ENCODE data around the gene ZFR2. TPM values are rescaled to one million over a fixed set of nuclear protein-coding genes. Genes with fewer than 3 reads are reported as not detected.

The ZFR2 gene
- total RNA-seq, 1 experiment from 2014 or later: not detected

DNA sequence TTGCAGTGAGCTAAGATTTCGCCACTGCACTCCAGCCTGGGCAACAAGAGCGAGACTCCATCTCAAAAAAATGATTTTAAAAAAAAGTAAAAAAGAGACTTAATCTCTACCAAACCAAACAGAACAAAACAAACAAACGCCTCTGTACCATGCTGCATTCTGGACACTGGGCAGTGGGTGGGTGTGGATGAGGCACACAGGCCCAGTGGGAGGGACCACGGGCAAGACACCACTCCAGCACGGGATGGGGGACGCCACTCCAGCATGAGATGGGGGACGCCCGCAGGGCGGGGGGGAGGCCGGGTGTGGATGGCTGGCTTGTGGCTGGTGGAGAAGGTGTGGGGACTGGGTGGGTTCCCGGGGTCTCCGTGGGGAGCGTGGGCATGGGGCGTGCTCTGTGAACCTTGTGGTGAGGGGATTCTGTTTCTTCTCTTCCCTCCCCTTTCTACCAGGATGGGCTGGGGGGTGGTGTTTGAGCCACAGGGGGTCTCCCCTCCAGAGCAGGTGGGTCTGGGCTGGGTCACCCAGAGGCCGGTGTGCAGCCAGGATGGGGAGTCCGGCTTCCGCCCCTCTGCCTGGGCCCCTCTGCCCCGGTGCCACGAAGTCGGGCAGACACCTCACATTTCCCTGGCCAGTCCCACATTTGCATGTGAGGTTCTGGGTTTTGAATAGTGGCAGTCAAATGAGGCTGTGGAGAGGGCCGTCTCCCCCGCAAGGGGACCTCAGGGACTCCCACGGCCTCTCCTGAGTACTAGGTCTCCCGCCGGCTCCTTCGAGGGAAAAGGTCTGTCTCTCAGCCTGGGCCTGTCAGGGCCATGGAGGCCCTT is 58.7 kb downstream of the ZFR2 start:
- Histone ChIP-seq H3K27me3 (replicated peaks) (peaks cover 22% of the 10 kb centered on the region), H3K4me1 (replicated peaks) (no peaks in the 10 kb centered on the region)

GRCh38 chr19:3808420-3809143 is 60.3 kb downstream of the ZFR2 start:
- no peak for DNase-seq (ENCODE audit: low read depth in 1 of 2, low spot score in 2 of 2)
- no peaks in the 10 kb centered on the region for H3K36me3 ChIP-seq
- H3K27me3 ChIP-seq (replicated peaks): peaks cover 17% of the 10 kb centered on the region
- H3K9me3 ChIP-seq (replicated peaks): no peaks in the 10 kb centered on the region
- H3K4me3 ChIP-seq: no peak overlapping the region
- no peak overlapping the region for H3K27ac ChIP-seq
- H3K4me1 ChIP-seq (replicated peaks): no peaks in the 10 kb centered on the region

More for the DNA sequence above, 58.7 kb downstream of the ZFR2 start:
- Histone ChIP-seq H3K4me3 (no peak overlapping the region), H3K36me3 (no peaks in the 10 kb centered on the region), H3K9me3 (replicated peaks) (no peaks in the 10 kb centered on the region), H3K27ac (no peak overlapping the region)
- DNase-seq (ENCODE audit: low read depth in 1 of 2, low spot score in 2 of 2): no peak

GRCh38 chr19:3807574-3808354 is 61.1 kb downstream of the ZFR2 start:
- H3K36me3 ChIP-seq: no peaks in the 10 kb centered on the region
- H3K4me3 ChIP-seq: no peak overlapping the region
- no peaks in the 10 kb centered on the region for H3K9me3 ChIP-seq (replicated peaks)
- H3K4me1 ChIP-seq (replicated peaks): no peaks in the 10 kb centered on the region
- no peak for DNase-seq (ENCODE audit: low read depth in 1 of 2, low spot score in 2 of 2)
- H3K27me3 ChIP-seq (replicated peaks): peaks cover 17% of the 10 kb centered on the region
- no peak overlapping the region for H3K27ac ChIP-seq

DNA sequence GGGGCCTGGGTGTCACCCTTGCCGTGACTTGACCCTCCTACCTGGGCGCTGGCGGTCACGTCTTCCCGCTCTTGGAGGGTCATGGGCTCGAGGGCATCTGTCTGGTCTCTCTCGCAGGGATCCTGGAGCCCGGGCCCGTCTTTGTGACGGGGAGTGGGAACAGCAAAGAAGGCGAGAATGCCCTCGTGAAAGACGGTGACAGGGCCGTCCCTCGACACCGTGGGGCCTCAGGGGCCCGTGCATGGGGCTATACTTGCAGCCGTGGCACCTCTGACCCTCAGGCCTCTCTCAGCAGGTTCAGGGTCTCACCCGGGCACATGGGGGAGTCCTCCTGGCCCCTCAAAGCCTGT is 61.7 kb downstream of the ZFR2 start:
- H3K4me1 ChIP-seq (replicated peaks): no peaks in the 10 kb centered on the region
- H3K4me3 ChIP-seq: no peak overlapping the region
- H3K27me3 ChIP-seq (replicated peaks): peaks cover 18% of the 10 kb centered on the region
- H3K36me3 ChIP-seq: no peaks in the 10 kb centered on the region
- DNase-seq (ENCODE audit: low read depth in 1 of 2, low spot score in 2 of 2): no peak
- H3K27ac ChIP-seq: no peak overlapping the region
- no peaks in the 10 kb centered on the region for H3K9me3 ChIP-seq (replicated peaks)

DNA sequence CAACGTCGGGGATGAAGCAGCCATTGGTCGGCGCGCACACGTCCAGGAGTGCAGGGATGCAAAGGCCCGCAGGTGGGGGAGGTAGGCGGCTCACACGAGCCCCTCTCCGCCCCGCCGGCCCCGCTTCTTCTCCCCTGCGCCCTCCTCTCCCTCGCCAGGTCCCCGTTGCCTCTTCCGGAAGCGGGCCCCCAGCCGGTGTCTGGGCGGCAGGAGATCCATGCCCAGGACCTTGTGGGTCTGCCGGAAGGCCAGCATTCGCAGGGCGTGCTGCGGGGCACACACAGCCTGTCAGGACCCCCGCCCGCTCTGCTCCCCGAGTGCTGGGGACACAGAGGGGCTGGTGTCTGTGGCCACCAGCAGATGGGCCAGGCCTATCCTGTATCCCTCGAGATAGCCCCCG is 63.0 kb downstream of the ZFR2 start:
- Histone ChIP-seq H3K36me3 (no peaks in the 10 kb centered on the region), H3K9me3 (replicated peaks) (no peaks in the 10 kb centered on the region), H3K27me3 (replicated peaks) (peaks cover 28% of the 10 kb centered on the region), H3K4me3 (no peak overlapping the region), H3K27ac (no peak overlapping the region), H3K4me1 (replicated peaks) (no peaks in the 10 kb centered on the region)
- DNase-seq (ENCODE audit: low read depth in 1 of 2, low spot score in 2 of 2): no peak

- Histone ChIP-seq H3K9me3 (replicated peaks) (no peaks in the 10 kb centered on the region), H3K27me3 (replicated peaks) (peaks cover 27% of the 10 kb centered on the region), H3K36me3 (no peaks in the 10 kb centered on the region), H3K27ac (no peak overlapping the region), H3K4me1 (replicated peaks) (no peaks in the 10 kb centered on the region), H3K4me3 (no peak overlapping the region)
- DNase-seq (ENCODE audit: low read depth in 1 of 2, low spot score in 2 of 2): no peak
These were observed 64.4 kb downstream of the ZFR2 start for GRCh38 chr19:3804429-3804828.

DNA sequence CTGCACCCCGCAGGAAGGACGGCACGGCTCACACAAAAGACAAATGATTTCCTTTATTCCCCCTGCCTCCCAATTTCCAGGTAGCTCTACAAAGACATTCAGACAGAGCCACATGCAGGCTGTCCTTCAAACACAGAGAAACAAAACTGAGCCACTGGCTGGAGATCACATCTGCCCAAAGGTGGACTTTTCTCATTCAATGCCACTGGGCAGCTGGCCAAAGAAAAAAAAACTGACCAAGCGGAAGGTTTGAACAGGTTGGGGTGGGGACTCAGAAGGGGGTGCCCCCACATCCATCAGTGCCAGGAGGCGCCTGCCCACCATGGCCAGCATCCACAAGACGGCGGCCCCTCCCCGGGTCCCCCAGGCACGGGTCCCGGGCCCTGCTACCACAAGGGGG is 64.9 kb downstream of the ZFR2 start:
- no peaks in the 10 kb centered on the region for H3K36me3 ChIP-seq
- H3K4me1 ChIP-seq (replicated peaks): no peaks in the 10 kb centered on the region
- peaks cover 32% of the 10 kb centered on the region for H3K27me3 ChIP-seq (replicated peaks)
- no peak overlapping the region for H3K27ac ChIP-seq
- H3K4me3 ChIP-seq: no peak overlapping the region
- DNase-seq (ENCODE audit: low read depth in 1 of 2, low spot score in 2 of 2): no peak
- H3K9me3 ChIP-seq (replicated peaks): no peaks in the 10 kb centered on the region

DNA sequence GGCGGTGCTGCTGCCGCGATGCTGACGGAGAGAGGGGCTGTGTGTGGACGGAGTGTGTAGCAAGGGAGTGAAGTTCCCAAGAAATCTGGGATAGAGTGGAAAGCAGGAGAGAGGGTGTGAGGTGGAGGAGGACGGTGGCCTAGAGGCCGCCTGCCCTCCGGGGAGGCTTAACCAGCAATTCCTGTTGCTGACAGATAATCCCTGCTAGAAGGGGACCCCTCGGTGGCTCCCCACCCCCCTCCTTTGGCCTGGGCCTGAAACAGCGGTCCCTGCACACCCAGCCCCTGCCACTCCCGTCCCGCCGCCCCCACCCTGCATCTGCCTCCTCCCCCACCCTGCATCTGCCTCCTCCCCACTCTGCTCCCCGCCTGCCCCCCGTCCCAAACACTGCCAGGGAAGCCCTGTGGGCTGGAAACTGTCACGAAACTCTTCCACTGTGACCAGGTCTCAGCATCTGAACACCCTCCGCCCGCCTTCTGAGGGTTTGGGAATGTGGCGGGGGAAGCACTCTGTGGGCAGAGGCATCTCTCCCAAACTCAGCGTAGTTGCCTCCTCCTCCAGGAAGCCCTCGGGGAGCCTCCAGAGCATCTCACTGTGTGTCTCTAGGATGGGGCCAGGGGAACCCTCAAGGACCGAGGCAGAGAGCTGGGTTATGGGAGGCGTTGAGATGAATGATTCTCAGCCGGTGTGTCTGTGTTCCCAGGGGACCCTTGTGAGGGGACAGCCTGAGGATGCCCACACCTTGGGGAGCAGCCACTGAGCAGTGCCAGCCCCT is 65.5 kb downstream of the ZFR2 start:
- no peaks in the 10 kb centered on the region for H3K9me3 ChIP-seq (replicated peaks)
- no peak overlapping the region for H3K4me3 ChIP-seq
- no peak for DNase-seq (ENCODE audit: low read depth in 1 of 2, low spot score in 2 of 2)
- no peaks in the 10 kb centered on the region for H3K4me1 ChIP-seq (replicated peaks)
- H3K27ac ChIP-seq: no peak overlapping the region
- H3K27me3 ChIP-seq (replicated peaks): peaks cover 32% of the 10 kb centered on the region
- no peaks in the 10 kb centered on the region for H3K36me3 ChIP-seq

DNA sequence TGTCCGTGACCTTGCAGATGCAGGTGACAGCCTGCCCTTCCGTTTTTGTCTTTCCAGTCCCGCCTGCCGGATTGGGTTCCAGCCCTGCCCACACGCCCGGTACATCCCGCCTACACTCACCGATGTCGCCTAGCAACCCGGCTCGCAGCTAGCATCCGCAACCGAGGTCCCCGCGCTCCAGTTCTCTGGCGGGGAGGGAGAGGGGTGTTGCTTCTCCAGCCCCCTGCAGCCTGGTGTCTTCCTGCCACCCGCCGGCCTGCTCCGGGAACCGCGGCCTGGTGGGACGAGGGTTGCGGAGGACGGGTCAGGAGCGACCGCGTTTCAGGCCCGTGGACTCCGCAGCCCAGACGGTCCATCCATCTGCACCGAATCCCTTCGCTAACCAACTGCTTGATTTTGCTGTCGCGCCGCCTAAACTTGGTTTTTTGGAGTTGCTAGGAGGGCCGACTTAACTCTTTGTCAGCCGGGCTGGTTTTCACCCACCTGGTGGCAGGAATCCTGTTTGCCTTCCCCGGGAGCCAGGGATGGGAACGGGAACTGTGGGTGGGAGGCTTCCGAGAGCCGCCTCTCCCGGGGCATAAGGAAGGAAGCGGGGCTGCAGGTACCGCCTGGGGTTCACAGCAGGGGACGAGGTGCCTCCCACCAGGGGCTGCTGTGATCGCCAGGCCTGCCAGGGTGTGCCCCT is 67.3 kb downstream of the ZFR2 start:
- DNase-seq (ENCODE audit: low read depth in 1 of 2, low spot score in 2 of 2): no peak
- H3K4me1 ChIP-seq (replicated peaks): no peaks in the 10 kb centered on the region
- H3K9me3 ChIP-seq (replicated peaks): peaks cover 2% of the 10 kb centered on the region; the same call in 1 of the 2 replicates
- no peak overlapping the region for H3K4me3 ChIP-seq
- no peak overlapping the region for H3K27ac ChIP-seq
- peaks cover 32% of the 10 kb centered on the region for H3K27me3 ChIP-seq (replicated peaks)
- no peaks in the 10 kb centered on the region for H3K36me3 ChIP-seq

DNA sequence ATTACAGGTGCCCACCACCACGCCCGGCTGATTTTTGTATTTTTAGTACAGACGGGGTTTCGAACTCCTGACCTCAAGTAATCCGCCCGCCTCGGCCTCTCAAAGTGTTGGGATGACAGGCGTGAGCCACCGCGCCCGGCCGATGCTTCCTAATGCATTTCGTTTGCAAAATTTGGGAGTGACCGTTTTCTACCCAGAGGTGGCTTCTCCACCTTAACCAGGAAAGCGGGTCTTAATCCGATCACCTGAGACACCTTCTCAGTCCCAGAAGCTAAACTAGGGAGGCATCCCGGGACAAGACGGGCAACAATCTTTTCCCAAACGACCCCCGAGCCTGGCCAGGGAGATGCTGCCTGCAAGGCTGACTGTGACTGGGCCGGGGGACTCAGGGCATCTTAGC is 67.8 kb downstream of the ZFR2 start:
- peaks cover 7% of the 10 kb centered on the region; the same call in 1 of the 2 replicates for H3K9me3 ChIP-seq (replicated peaks)
- H3K27ac ChIP-seq: no peak overlapping the region
- H3K4me3 ChIP-seq: no peak overlapping the region
- DNase-seq (ENCODE audit: low read depth in 1 of 2, low spot score in 2 of 2): no peak
- peaks cover 34% of the 10 kb centered on the region for H3K27me3 ChIP-seq (replicated peaks)
- no peaks in the 10 kb centered on the region for H3K4me1 ChIP-seq (replicated peaks)
- H3K36me3 ChIP-seq: no peaks in the 10 kb centered on the region

DNA sequence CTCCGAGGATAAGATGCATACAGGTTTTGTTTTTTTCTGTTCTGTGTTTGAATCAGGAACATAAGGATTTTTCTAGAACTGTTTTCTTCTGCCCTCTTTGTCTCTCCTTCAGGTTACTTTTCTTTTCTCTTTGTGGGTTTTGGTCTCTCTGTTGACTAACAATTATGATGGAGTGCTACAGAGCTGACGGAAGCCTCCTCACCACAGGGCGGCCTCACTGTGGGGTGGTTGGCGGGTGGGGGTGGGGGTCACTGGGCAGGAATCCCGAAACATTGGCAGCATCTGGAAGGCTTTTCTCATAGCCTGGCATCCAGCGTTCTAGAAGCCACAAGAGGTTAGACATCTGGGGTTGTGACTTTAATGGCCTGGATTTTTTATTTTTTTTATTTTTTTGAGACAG is 70.7 kb downstream of the ZFR2 start:
- Histone ChIP-seq H3K27ac (no peak overlapping the region), H3K4me1 (replicated peaks) (no peaks in the 10 kb centered on the region), H3K4me3 (no peak overlapping the region), H3K36me3 (no peaks in the 10 kb centered on the region), H3K27me3 (replicated peaks) (peaks cover 36% of the 10 kb centered on the region), H3K9me3 (replicated peaks) (peaks cover 8% of the 10 kb centered on the region; the same call in 1 of the 2 replicates)
- no peak for DNase-seq (ENCODE audit: low read depth in 1 of 2, low spot score in 2 of 2)

DNA sequence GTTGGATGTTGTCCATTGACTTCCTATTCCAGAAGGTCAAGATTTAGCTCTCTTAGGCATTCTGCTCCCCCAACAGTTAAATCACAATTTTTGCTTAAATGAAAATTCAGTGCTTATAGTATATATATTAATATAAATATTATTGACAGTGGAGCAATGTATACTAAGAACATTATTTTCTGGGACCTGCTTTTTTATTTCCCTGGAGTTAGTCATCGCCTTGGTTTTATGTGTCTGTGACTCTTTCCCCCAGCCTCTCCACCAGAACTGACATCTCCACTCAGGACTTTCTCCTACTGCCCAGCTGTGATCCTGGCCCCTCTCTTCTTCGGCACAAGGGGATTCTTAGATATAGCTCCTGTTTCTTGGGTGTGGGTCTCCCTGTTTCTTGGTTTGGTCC is 72.5 kb downstream of the ZFR2 start:
- H3K9me3 ChIP-seq (replicated peaks): peaks cover 8% of the 10 kb centered on the region; the same call in 1 of the 2 replicates
- H3K27ac ChIP-seq: no peak overlapping the region
- peaks cover 26% of the 10 kb centered on the region for H3K27me3 ChIP-seq (replicated peaks)
- DNase-seq (ENCODE audit: low read depth in 1 of 2, low spot score in 2 of 2): no peak
- no peaks in the 10 kb centered on the region for H3K36me3 ChIP-seq
- no peak overlapping the region for H3K4me3 ChIP-seq
- H3K4me1 ChIP-seq (replicated peaks): no peaks in the 10 kb centered on the region

DNA sequence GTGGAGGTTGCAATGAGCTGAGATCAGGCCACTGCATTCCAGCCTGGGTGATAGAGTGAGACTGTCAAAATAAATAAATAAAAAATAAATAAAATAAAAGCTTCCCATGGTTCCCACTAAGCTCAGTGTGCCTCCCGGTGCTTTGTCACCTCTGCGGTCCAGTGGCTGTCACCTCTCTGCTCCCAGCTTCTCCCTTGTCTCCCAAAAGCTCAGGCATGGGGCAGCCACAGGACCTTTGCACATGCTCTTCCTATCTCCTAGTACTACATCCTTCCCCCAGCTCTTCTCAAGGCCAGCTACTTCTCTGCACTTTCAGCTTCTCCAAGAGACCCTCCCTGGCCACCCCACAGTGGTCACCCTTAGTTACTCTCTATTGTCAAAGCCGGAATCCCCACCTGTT is 75.0 kb downstream of the ZFR2 start:
- Histone ChIP-seq H3K27ac (no peak overlapping the region), H3K9me3 (replicated peaks) (peaks cover 8% of the 10 kb centered on the region; the same call in 1 of the 2 replicates), H3K36me3 (no peaks in the 10 kb centered on the region), H3K27me3 (replicated peaks) (peaks cover 13% of the 10 kb centered on the region), H3K4me3 (no peak overlapping the region), H3K4me1 (replicated peaks) (no peaks in the 10 kb centered on the region)
- no peak for DNase-seq (ENCODE audit: low read depth in 1 of 2, low spot score in 2 of 2)
